Ishikawa (cell line): ENCODE results near the gene KCNMB2.

ENCODE experiments used
- CREB1 ChIP-seq: IDR thresholded peaks from 2 replicates; pipeline ENCODE4 v1.6.1; 2012; ENCODE audit warnings: low read depth
- EGR1 ChIP-seq: IDR thresholded peaks from 2 replicates; pipeline ENCODE4 v1.6.1; 2012
- MAX ChIP-seq: IDR thresholded peaks from 2 replicates; pipeline ENCODE4 v1.6.1; 2012
- NFIC ChIP-seq: IDR thresholded peaks from 2 replicates; pipeline ENCODE4 v1.6.1; 2012
- RAD21 ChIP-seq: IDR thresholded peaks from 2 replicates; pipeline ENCODE4 v1.6.1; 2012; ENCODE audit warnings: low read depth
- REST ChIP-seq: IDR thresholded peaks from 2 replicates; pipeline ENCODE4 v1.6.1; 2012; ENCODE audit warnings: low read depth, mild to moderate bottlenecking
- TAF1 ChIP-seq: IDR thresholded peaks from 2 replicates; pipeline ENCODE4 v1.6.1; 2012; ENCODE audit warnings: low read depth, mild to moderate bottlenecking
- USF1 ChIP-seq: IDR thresholded peaks from 2 replicates; pipeline ENCODE4 v1.6.1; 2012

- TF ChIP-seq CREB1 (no peak), NFIC (no peak), MAX (no peak), REST (no peak), USF1 (no peak), EGR1 (no peak), TAF1 (no peak), RAD21 (no peak)
Measured at GRCh38 chr3:178823591-178824246, 287.5 kb downstream of the KCNMB2 start.
